ENCODE results near the gene PTGFRN.

The PTGFRN gene

GRCh38 chr1:117003223-117003875, 93.6 kb downstream of the PTGFRN start:
- DNase-seq: no peak

- no peak for DNase-seq
These were observed 98.0 kb downstream of the PTGFRN start for GRCh38 chr1:117007719-117008013.

- no peak for DNase-seq
These were observed 98.9 kb downstream of the PTGFRN start for GRCh38 chr1:117008656-117009055.

GRCh38 chr1:117009132-117009531, 99.4 kb downstream of the PTGFRN start:
- DNase-seq: no peak

GRCh38 chr1:117010310-117010969, 100.7 kb downstream of the PTGFRN start:
- DNase-seq: no peak

GRCh38 chr1:117011334-117011733, 101.6 kb downstream of the PTGFRN start:
- DNase-seq: no peak

GRCh38 chr1:117013309-117013858, 103.7 kb downstream of the PTGFRN start:
- no peak for DNase-seq

GRCh38 chr1:117014209-117014608, 104.5 kb downstream of the PTGFRN start:
- DNase-seq: no peak

- DNase-seq: no peak
These were observed 106.0 kb downstream of the PTGFRN start for GRCh38 chr1:117015724-117016123.

- no peak for DNase-seq
These were observed 107.3 kb downstream of the PTGFRN start for GRCh38 chr1:117017062-117017461.

- no peak for DNase-seq
These were observed 107.9 kb downstream of the PTGFRN start for GRCh38 chr1:117017648-117018047.

- no peak for DNase-seq
These were observed 110.9 kb downstream of the PTGFRN start for GRCh38 chr1:117020526-117021156.

GRCh38 chr1:117022114-117022513, 112.4 kb downstream of the PTGFRN start:
- no peak for DNase-seq

GRCh38 chr1:117025568-117025967, 115.9 kb downstream of the PTGFRN start:
- DNase-seq: no peak

GRCh38 chr1:117026361-117026760, 116.6 kb downstream of the PTGFRN start:
- no peak for DNase-seq

GRCh38 chr1:117029685-117030084, 120.0 kb downstream of the PTGFRN start:
- DNase-seq: no peak

- DNase-seq: no peak
These were observed 120.7 kb downstream of the PTGFRN start for GRCh38 chr1:117030271-117030877.

GRCh38 chr1:117032266-117032665, 122.5 kb downstream of the PTGFRN start:
- DNase-seq: no peak

GRCh38 chr1:117032681-117033539, 123.2 kb downstream of the PTGFRN start:
- DNase-seq: no peak

GRCh38 chr1:117033772-117034171, 124.1 kb downstream of the PTGFRN start:
- no peak for DNase-seq

- DNase-seq: no peak
These were observed 125.1 kb downstream of the PTGFRN start for GRCh38 chr1:117034791-117035290.

- DNase-seq: no peak
These were observed 126.3 kb downstream of the PTGFRN start for GRCh38 chr1:117036018-117036461.

Data from right forelimb (tissue), 1 donor.